Measurements from ENCODE around the gene RPS15. TPM values are rescaled to one million over a fixed set of nuclear protein-coding genes. Genes with fewer than 3 reads are reported as not detected.
A peak's percentile ranks its signal among the peaks of the same experiment; 100 is the strongest.

The RPS15 gene
- total and polyA plus RNA-seq, 2 of the 13 experiments (the other 11 are each of a cell fraction or from before 2014, with no cell fraction given): 695 to 1,411 TPM

GRCh38 chr19:1400281-1401137 is 37.7 kb upstream of the RPS15 start (continued):
- TF ChIP-seq ZNF282 (IDR thresholded peaks at IDR 0.05; ENCODE audit: partially characterized antibody) (no peak), HOXA7 (CRISPR knock-in tag; IDR thresholded peaks at IDR 0.05) (no peak), POGK (CRISPR knock-in tag; conservative IDR thresholded peaks at IDR 0.05) (peak; percentile 67), ZSCAN29 (CRISPR knock-in tag; conservative IDR thresholded peaks at IDR 0.05) (no peak), POLR2G (IDR thresholded peaks at IDR 0.05; ENCODE audit: low read depth, low read length) (peak; percentile 78), ZMYM3 (CRISPR knock-in tag; IDR thresholded peaks at IDR 0.05) (peak; percentile 100), GRHL1 (CRISPR knock-in tag; conservative IDR thresholded peaks at IDR 0.05) (no peak), MTA3 (CRISPR knock-in tag; IDR thresholded peaks at IDR 0.05) (no peak), ZNF205 (CRISPR knock-in tag; IDR thresholded peaks at IDR 0.05) (peak; percentile 34; the same call in 1 of the 2 replicates), ETS1 (CRISPR knock-in tag; IDR thresholded peaks at IDR 0.05) (0 out of 2 replicates have a peak, but pooled peaks have one; percentile 25), ZNF777 (CRISPR knock-in tag; IDR thresholded peaks at IDR 0.05) (peak; percentile 4; the same call in 1 of the 2 replicates), ZNF530 (CRISPR knock-in tag; IDR thresholded peaks at IDR 0.05; ENCODE audit: low read depth) (no peak), NR0B2 (CRISPR knock-in tag; IDR thresholded peaks at IDR 0.05) (peak; percentile 45; the same call in 1 of the 2 replicates), SMARCC2 (IDR thresholded peaks at IDR 0.05) (no peak), MEIS1 (CRISPR knock-in tag; IDR thresholded peaks at IDR 0.05; ENCODE audit: borderline replicate concordance) (no peak; the same call in 1 of the 2 replicates), ZNF354B (CRISPR knock-in tag; IDR thresholded peaks at IDR 0.05) (0 out of 2 replicates have a peak, but pooled peaks have one; percentile 44), NFYC (CRISPR knock-in tag; IDR thresholded peaks at IDR 0.05) (peak; percentile 67; the same call in 1 of the 2 replicates), KAT2B (IDR thresholded peaks at IDR 0.05; ENCODE audit: borderline replicate concordance, low read depth, low read length) (no peak), ESRRA (CRISPR knock-in tag; IDR thresholded peaks at IDR 0.05; ENCODE audit: low read depth) (peak; percentile 36; the same call in 1 of the 2 replicates), ZFP82 (CRISPR knock-in tag; IDR thresholded peaks at IDR 0.05; ENCODE audit: borderline replicate concordance) (0 out of 2 replicates have a peak, but pooled peaks have one; percentile 61), ZBTB8A (CRISPR knock-in tag; IDR thresholded peaks at IDR 0.05; ENCODE audit: borderline replicate concordance, low read depth) (no peak), ZMAT5 (CRISPR knock-in tag; IDR thresholded peaks at IDR 0.05; ENCODE audit: borderline replicate concordance, low read depth) (no peak), ZSCAN9 (CRISPR knock-in tag; IDR thresholded peaks at IDR 0.05; ENCODE audit: borderline replicate concordance) (peak; percentile 52; the same call in 1 of the 2 replicates), CBX2 (IDR thresholded peaks at IDR 0.05; ENCODE audit: low read depth, low read length) (no peak), CBX2 (CRISPR knock-in tag; IDR thresholded peaks at IDR 0.05; ENCODE audit: low read depth) (no peak)
